ENCODE data around the gene UGT1A5.

Gene UGT1A5

DNA sequence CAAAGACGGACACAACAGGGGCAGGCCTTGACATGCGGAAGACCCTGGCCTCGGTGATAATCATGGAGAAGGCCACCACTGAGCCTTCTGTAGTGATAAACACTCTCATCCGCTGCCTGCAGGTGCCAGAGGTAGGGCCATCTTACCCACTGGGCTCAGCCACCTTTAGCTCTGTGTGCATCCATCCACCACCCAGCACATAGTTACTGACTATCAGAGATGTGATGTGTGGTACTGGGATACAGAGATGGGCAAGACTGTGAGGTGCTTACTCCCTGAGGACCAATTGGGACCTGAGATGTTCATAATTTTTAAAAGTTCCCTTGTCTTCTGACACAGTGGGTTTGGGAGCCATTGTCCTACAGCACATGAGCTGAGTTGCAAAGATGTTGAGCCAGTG is 67.0 kb downstream of the UGT1A5 start:
- DNase-seq (ENCODE audit: low read depth in 1 of 2, low spot score in 1 of 2) = no peak

DNA sequence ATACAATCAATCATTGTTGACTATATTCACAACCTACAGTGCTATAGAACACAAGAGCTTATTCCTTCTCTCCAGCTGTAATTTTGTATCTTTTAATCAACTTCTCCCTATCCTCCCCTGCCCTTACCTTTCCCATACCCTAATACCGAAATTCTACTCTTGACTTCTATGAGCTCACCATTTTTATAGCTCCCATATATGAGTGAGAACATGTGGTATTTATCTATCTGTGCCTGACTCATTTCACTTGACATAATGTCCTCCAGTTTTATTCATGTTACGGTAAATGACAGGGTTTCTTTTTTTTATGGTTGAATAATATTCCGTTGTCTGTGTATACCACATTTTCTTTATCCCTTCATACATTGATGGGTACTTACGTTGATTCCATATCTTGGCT is 68.1 kb downstream of the UGT1A5 start:
- DNase-seq (ENCODE audit: low read depth in 1 of 2, low spot score in 1 of 2) = no peak

DNA sequence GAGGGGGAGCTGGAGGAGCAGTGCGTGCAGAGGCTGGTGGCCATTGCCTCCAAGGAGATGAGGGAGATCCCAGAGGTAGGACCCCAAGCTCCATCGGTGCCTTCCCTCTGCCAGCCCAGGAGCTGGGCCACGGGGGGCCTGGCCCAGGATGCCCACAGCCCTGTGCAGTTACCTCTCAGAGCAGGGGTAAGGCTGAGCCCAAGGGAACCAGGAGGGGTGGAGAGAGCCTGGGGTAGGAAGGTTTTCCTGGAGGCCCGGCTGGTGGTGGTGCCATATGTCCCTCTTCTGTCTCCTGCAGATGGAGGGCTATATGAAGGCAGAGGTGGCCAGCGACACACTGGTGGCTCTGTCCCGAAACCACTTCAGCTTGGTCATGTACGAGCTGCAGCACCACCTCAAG is 76.8 kb downstream of the UGT1A5 start:
- DNase-seq (ENCODE audit: low read depth in 1 of 2, low spot score in 1 of 2) = no peak

DNA sequence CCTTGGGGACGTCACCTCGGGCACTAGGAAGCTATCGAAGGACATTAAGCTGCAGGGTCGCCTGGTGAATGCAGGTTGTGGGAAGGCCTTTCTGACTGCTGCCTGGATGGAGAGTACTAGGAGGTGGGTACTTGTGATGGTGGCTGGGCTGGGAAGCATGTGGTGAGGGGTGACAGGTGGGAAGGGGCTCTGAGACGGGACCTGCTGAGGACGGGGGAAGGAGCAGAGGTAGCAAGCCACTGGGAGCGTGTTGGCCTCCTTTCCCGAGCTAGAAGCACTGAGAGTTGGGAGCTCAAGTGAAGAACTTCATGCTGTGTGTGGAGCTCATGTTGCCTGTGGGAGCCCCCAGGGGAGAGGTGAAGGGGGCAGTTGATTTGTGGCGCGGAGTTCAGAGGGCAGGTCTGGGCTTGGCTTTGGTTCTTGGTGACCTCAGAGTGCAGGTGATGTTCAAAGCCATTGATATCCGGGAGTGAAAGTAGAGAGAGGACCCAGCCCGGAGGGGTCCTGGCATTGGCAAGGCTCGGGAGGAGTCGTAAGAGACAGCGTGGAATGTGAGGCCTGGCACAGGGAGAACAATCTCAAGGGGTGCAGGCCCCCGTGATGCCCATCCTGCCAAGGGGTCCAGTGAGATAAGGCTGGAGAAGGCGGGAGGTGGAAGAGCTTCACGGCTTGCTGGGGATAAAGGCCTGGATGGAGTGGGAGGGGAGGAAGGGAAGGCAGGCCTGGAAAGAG is 78.6 kb downstream of the UGT1A5 start:
- no peak for DNase-seq (ENCODE audit: low read depth in 1 of 2, low spot score in 1 of 2)

DNA sequence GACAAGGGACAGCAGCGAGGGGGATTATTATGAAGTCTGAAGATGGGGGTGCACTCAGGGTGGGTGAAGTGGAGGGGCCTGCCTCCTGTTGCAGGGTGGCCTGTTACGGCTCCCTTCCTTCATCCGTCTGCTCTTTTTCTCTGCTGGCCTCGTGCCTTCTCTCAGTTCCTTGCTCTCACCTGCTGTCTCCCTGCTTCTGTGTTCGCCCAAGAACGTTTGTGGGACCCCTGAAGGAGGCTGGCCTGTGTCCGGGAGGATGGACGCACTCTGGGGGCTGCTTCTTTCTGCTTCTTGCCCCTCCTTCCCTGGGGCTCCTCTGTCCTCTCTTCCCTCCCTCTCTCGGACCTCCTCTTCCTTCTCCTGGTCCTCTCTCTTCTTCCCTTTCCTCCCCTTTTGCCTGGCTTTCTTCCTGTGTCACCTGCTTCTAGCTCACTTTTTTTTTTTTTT is 79.2 kb downstream of the UGT1A5 start:
- no peak for DNase-seq (ENCODE audit: low read depth in 1 of 2, low spot score in 1 of 2)

DNA sequence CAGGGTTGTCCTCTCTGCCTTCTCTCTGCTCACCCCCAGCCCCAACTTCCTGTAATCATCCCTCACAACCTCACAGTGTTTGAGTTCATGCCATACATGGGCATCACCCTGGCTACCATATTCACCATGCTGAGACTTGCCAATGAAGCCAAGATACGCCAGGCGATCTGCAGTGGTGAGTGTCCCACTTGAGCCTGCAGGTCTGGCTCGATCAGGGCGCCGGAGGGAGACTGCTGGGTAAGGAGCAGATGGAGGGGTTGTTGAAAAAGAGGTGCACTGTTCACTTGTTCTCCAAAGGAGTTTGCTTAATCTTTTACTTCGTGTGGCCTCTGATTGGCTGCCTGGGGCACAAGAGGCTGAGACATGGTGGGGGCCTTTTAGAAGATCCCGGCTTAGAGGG is 80.0 kb downstream of the UGT1A5 start:
- DNase-seq (ENCODE audit: low read depth in 1 of 2, low spot score in 1 of 2) = no peak

DNA sequence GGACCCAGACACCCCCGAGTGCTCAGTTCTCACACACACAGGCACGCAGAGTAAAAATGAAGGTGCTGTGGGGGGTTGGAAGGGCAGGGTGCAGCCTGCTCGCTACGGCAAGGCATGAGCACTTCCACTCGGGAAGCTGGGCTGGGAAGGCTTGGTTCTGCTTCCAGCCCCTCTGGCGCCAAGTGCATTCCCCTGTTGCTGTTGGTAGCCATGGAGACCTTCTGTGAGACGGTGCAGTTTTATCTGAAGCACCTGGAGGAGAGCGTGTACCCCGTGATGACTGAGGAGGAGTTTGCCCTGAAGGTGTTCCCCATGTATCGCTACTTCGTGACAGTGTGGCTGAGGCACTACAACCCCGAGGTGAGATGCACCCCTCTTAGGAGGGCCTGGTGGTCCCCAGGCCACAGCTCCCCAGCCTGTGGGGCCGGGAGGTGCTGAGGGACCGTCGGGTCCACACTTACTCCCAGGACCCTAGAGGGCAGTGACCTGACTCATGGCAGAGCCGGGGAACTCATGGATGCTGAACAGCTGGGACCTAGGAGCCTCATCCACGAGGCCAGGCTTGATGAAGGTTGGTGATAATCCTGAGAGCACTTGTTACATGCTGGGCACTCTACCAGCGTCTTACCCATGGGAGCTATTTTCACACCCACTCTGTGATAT is 80.9 kb downstream of the UGT1A5 start:
- DNase-seq (ENCODE audit: low read depth in 1 of 2, low spot score in 1 of 2) = no peak

DNA sequence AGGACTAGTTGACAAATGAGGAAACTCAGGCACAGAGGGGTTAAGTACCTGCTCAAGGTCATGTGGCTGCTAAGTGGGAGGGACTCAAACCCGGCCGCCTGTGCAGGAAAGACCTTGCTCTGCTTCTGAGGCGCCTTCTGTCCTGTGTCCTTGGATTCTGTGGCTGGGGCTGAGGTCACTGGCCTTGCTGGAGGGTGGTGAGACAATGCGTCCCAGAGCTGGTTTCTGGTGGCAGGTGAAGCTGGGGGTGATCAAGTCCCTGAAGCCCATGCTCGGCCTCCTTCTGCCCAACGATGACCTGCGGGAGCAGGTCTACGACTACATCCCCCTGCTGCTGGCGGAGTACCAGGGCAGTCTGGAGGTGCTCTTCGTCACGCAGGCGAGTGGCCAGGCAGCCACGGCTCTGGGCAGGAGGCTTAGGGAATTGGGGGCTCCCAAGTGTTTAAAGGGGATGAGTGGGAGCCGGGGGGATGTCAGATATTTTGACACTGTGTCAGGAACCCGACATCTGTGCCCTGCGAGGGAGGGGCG is 81.5 kb downstream of the UGT1A5 start:
- DNase-seq (ENCODE audit: low read depth in 1 of 2, low spot score in 1 of 2) = no peak

DNA sequence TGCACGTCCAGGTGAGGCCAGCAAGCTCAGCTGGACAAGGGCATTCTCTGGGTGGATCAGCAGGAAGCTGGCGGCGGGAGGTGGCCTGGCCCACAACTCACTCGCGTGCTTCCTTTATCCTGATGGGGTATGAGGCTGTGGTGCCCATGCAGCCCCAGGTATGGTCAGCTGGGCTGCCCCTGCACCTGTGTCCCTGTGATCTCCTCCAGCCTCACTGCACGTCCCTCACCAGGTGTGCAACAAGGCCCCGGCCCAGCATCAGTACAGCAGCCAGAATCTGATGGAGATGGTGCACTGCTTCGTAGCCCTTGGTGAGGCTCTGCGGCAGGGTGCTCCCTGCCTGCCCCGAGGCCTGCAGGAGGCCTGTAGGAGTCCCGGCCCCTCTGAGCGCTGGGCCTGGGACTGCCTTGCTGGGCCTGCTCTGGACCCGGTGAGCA is 83.0 kb downstream of the UGT1A5 start:
- DNase-seq (ENCODE audit: low read depth in 1 of 2, low spot score in 1 of 2) = no peak

DNA sequence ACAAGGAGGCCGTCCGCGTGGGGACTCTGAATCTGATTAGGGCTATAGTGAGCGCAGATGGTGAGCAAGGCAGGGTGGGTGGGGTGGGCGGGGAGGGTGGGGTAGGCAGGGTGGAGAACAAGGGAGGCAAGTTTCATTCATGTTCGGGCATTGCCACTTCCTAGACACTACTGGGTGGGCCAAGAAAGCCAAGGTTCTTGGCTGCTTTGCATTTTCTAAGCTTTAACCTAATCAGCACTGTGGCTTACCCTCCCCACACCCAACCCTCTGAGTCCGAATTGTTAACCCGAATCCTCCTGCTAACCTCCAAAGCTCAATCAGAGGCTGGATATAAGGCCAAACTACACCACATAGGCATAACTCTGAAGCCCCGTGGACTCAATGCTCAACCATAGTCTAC is 83.5 kb downstream of the UGT1A5 start:
- no peak for DNase-seq (ENCODE audit: low read depth in 1 of 2, low spot score in 1 of 2)

DNA sequence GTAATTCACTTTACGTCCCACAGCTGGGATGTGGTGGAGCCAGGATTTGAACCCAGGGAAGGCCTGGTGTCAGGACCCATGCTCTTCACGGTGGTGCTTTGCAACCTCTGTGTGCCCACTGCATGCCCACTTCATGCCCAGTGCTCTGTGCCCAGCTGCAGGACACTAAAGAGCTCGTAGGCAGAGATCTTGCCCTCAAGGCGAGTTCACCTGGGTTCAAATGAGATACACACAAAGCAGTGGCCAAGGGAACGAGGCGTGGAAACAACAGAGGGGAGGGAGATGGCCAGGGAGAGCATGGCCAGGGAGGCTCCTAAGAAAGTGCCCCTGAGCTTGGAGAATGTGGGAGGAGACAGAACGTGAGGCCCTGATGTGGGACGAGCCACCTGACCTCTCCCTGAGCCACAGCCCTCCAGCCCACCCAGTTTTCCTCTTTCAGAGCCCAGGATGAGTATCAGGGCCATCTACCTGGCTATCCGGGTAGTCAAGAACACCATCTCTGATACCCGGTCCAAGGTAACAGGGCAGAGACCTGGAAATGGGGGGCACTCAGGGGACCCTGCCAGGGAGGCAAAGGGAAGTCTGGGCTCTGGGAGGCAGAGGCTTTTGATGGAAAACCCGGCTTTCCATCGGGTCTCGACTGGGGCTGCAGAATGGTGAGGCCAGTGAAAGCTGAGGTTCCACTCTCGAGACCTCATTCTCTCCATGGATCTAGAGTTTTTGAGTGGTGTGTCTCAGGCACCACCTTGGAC is 85.8 kb downstream of the UGT1A5 start:
- DNase-seq (ENCODE audit: low read depth in 1 of 2, low spot score in 1 of 2) = no peak

DNA sequence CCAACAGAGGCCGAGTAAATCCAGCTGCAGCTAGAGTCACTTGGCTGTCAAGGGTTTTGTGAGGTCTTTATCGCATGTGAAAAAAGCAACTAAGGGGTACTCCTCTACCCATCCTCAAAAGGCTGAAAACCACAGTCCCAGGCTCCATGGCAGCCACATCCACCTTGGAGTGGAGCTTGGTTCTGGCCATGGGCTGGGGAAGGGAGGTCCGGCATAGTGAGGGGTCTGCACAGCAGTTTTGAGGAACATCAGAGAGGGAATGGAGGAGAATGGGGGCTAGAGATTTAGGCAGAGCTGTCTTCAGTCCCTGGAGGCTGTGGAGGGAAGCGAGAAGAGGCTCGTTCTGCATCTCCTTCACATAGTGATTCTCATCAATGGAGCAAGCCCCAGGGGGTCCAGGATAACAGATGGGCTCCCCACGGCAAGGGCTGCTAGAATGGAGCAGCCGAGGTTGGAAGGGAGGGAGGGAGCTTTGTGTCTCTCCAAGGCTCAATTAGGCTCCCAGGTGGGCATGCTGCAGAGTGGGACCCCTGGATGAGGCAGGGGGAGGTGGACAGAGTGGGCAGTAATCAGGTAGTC is 86.5 kb downstream of the UGT1A5 start:
- no peak for DNase-seq (ENCODE audit: low read depth in 1 of 2, low spot score in 1 of 2)

DNA sequence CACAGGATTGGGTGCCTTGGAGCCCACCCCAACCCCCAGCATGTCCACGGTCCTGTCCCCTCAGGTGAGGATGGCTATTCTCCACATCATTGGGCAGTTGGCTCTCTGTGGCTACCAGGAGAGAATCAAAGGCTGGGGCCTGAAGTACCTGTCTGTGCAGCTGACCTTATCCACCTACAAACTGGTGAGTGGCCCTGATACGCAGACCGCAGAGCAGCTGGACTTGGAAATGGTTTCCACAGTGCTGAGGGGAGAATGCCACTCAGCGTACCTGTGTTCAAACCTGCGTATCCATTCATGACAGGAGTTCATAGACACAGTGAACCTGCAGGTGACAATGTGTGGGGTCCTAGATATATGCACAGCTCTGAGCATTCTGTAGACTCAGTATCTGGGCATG is 87.0 kb downstream of the UGT1A5 start:
- no peak for DNase-seq (ENCODE audit: low read depth in 1 of 2, low spot score in 1 of 2)

DNA sequence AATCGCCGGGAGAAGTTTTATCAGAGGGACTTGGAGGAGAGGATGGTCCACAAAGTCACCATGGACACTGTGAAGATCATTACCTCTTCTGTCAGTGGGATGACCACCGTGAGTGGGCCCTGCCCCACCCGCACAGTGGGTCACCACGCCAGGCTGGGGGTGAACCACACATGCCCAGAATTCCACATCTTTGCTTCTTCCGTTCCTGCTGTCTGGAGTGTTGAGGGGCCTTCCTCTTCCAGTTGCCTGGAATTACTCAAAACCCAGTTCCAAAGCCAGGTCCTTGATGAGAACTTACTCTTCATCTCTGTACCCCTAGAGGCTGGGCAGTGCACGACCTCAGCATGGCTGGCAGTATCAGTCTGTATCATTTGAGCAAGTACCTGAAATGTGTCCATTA is 87.5 kb downstream of the UGT1A5 start:
- DNase-seq (ENCODE audit: low read depth in 1 of 2, low spot score in 1 of 2) = no peak

DNA sequence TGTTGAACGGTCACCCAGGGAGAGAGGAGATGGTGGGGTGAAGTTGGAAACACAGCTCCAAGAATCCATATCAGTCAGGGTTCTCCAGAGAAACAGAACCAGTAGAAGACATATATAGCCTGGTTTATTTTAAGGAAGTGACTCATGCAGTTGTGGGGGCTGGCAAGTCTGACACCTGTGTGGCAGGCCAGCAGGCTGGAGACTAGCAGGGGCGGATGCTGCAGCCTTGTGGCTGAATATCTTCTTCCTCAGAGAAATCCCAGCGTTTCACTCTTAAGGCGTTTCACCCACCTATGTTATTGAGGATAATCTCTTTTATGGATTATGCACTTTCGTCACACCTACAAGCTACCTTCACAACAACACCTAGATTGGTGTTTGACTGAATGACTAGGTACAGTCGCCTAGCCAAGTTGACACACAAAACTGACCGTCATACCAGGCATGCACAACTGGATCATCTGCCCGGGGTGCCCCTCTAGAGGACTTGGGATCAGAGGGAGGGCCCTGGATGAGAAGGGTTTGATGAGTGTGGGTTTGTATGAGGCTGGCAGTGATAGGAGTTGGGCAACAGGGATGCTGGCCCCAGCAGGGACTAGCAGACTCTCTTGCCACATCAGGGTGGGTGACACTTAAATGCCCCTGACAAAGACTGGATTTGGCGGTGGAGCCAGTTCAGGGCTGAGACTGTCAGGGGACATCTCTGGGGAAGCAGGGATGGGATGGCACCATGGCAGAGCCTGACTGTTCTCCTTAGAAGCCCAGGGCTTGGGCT is 88.8 kb downstream of the UGT1A5 start:
- DNase-seq (ENCODE audit: low read depth in 1 of 2, low spot score in 1 of 2) = no peak

DNA sequence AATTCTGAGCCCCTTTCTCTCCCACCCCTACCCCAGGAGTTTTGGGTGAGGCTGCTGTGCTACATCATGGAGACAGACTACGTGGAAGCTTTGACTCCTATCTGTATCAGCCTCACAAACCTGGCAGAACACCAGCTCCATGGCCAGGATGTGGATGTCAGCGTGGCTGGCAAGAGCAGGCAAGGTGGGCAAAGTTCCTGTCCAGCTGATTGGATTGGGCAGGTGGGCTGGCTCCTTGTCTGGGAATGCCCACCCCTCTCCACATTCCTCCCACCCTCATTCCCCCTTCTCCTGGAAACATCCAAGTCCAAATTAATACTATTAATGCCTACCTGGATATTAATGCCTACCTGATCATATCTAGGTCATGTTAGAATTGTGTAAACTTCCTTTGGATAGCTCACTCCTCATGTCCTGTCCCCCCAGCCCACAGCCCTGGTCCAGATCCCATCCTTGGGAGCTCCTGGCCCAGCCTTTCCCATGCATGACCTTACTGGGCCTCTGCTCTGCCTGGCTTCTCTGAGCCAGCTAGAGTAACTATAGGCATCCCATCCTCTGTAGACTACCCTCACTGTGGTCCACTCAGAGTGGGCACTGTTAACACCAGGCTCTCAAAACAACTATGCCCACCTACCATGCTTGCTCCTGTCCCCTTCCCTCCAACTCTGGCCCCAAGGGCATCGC is 89.6 kb downstream of the UGT1A5 start:
- DNase-seq (ENCODE audit: low read depth in 1 of 2, low spot score in 1 of 2) = no peak

DNA sequence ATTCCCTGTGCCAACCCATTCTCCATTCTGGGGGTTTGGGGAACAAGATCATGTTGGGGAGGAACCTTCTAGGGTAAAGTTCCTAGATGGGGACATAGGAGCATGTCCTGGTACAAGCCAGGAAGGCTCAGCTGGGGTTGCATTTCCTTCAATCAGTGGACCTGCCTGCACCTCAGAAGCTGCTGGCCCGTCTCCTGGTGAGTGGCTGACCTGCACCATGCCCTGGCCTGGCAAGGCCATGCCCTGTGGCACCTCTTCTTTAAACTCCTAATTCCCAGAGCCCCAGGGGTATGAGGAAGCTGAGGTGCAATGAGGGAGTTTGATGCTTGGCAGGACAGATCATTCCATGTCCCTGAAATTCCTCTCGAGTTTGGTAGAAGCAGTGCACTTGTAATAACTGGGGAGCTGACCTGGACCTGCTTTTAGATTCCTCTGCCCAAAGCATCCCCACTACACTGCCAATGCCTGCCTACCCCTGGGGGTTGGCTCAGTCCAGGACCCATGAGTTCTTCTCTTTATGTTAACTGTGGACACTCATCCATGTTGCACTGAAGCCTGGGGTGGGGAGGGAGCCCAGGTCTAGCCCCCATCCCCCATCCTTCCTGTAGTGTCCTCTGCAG is 90.7 kb downstream of the UGT1A5 start:
- no peak for DNase-seq (ENCODE audit: low read depth in 1 of 2, low spot score in 1 of 2)

DNA sequence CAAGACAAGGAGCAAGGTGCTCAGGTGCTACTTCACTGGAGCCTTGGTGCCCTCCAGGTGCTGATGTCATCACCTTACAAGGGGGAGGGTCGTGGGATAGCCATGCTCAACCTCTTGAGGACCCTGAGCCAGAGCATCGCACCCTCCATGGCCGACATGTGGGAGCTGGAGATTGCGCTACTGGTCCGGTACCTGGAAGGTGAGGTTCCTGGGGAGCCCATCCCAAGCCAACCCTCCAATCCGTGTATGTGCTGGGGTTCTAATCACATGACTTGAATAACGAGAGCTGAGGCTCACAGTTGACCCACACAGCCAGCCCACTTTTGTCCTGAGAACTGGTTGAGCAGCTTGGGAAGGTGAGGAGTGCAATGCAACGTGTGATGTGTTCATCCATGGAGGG is 91.3 kb downstream of the UGT1A5 start:
- DNase-seq (ENCODE audit: low read depth in 1 of 2, low spot score in 1 of 2) = no peak

DNA sequence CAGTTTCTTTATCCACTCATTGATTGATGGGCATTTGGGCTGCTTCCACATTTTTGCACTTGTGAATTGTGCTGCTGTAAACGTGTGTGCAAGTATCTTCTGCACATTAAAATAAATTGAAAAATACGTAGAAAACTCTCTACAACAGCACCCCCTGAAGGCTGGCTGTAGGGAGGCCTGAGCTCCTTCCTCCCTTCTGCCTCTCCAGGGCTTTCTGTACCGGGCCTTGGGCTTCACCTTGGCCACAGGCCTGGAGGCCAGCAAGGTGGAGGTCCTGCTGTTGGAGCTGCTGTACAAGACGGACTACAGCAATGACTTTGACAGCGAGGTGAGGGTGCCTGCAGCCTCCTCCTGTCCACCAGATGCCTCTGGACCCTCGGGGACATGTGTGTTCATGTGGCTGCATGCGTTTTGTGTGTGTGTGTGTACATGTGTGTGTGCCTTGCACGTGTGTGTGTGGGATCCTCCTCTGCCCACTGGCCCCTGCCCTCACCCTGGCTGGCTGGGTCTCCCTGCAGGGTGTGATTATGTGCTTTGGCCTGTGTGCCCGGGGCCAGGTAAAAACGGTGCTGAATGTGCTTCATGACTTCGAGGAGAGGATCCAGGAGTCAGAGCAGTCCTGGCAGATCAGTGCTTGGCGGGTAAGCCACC is 94.6 kb downstream of the UGT1A5 start:
- no peak for DNase-seq (ENCODE audit: low read depth in 1 of 2, low spot score in 1 of 2)
